Renal cortical epithelial cell (primary cell): Measurements from ENCODE around the gene ZNF135. TPM values are rescaled to one million over a fixed set of nuclear protein-coding genes. Genes with fewer than 3 reads are reported as not detected.

Experiments
- DNase-seq: peaks from one replicate; pipeline ENCODE4 v3.0.0-alpha.2; 2011; ENCODE audit warnings: low read depth
- total RNA-seq: library from RNA; depleted of rRNA; stranded (reverse); fragments of >200 nt; gene quantifications from 2 replicates; pipeline ENCODE4 v1.2.3, GENCODE V29; 2014

Gene ZNF135
- total RNA-seq: 2.3 and 7.7 TPM in 2 replicates

DNA sequence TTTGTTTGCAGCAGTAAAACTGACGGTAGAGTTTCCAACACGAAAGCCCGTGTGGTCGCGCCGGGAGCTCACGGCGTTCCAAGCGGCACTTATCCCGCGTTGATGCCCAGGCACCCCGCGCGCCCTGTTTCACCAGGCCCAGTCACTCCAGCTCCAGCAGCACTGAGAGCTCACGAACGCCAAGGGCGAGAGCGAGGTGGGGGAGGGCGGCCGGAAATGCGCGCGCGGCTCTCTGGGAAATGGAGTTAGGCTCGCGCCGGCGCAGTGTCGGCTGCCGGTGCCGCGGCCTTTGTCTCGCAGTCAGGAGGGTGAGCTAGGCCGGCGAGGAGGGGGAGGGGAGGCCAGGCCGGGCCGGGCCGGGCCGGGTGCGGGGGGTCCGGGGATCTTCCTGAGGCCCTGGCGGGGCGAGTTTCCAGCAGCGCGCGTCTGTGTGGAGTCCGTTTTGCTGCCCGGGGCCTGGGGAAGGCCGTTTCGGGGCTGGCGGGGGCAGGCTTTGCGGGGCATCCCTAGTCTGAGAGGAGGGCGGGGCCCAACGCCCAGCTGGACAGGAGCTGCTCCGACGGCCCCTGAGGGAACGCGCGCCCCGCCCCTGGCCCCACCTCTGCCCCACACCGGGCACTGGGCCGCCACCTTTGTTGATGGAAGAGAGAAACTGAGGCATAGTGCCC lies at the start of gene ZNF135:
TSS of gene ZNF135 (plus strand) at position 280 of the 668 bp plus-strand sequence. CDS start 721 bp downstream, outside the sequence.
- DNase-seq: peak; percentile 36

DNA sequence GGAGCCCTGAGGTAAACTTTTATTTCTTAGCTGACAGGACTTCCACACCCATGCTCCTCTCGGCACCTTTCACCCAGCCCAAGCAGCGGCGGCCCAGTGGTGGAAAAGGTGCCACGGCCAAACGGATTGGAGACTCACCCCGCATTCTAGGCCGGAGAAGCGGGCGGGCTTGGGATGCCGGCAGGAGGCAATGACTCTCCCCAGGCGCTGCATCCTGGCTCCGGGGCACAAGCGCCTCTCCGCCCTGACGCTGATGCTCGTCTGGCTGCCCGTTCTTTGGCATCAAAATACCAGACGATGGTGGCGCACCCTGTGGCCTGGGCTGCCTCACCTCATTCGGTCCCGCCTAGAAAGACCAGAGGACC lies 49.8 kb upstream of the ZNF135 start:
- no peak for DNase-seq

DNA sequence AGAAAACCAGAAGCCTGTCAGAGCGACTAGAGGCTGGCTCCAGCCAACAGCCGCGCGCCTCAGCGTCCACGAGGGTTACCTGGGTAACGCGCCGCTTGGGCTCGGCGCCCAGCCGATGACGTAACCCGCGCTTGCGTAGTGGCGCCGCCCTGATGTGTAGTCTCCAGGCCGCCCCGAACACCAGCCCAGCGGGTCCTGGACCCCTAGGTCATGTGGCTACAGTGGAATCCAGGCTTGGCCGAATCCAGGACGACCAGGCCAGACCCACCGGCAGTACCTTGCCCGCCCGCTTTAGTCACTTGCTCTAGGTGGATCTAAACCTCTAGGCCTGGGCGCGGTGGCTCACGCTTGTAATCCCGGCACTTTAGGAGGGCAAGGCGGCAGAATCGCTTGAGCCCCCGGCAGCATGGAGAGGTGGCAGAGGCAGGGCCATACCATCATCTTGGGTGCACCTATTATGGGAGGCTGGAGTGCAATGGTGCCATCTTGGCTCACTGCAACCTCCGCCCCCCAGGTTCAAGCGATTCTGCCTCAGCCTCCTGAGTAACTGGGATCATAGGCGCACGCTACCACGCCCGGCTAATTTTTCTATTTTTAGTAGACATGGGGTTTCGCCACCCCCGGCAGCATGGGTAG lies 49.3 kb upstream of the ZNF135 start:
- peak; percentile 54 for DNase-seq

DNA sequence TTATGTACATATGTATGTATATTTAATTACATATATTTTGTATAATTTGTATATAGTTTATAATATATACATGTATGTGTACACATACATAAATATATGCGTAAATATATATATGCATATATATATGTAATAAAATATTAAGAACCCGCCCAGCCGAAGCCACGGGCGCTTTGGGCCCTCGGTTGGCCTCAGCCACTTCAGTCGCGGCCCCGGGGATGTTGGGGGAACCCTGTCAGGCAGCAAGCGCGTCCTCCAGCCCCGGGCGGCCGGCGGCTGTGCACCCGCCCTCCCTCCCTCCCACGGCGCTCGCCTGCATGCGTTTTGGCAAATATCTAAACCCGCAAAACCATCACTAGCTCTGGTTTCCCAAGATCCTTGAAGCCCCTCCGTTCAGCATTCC lies 48.6 kb upstream of the ZNF135 start:
- DNase-seq: no peak

DNA sequence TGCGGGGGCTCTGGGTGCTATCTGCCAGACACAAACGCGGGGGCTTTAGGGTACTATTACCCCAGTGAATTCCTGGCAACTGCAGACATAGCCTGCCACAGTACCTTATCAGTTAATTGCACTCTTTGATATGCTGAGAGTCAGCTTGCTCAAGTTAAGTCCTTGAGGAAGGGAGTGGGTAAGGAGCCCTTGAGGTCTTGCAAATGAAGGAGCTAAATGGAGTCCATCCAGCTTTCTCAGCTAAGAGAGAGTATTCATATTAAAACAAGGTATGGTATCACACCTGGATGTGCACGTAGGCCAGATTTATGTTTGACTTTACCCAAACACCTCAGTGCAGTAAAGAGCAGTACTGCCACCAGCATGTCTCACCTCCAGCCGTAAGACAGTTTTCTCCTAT lies 44.9 kb upstream of the ZNF135 start:
- no peak for DNase-seq

DNA sequence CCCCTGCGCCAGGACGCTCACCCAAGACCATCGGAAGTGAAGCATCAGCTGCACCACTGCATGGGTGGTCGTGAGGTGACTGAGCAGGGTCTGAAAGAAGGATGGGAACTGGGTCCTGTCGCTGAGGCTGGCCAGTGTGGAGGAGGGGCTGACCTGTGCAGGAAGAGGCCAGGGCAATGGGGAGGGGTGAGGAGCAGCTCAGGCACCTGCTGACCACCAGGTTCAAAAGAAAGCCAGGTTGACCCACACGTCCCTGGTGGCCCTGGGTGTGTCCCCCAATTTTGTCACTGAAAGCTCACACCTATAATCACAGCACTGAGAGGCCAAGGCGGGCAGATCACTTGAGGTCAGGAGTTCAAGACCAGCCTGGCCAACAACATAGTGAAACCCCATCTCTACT lies 39.0 kb upstream of the ZNF135 start:
- DNase-seq: no peak

DNA sequence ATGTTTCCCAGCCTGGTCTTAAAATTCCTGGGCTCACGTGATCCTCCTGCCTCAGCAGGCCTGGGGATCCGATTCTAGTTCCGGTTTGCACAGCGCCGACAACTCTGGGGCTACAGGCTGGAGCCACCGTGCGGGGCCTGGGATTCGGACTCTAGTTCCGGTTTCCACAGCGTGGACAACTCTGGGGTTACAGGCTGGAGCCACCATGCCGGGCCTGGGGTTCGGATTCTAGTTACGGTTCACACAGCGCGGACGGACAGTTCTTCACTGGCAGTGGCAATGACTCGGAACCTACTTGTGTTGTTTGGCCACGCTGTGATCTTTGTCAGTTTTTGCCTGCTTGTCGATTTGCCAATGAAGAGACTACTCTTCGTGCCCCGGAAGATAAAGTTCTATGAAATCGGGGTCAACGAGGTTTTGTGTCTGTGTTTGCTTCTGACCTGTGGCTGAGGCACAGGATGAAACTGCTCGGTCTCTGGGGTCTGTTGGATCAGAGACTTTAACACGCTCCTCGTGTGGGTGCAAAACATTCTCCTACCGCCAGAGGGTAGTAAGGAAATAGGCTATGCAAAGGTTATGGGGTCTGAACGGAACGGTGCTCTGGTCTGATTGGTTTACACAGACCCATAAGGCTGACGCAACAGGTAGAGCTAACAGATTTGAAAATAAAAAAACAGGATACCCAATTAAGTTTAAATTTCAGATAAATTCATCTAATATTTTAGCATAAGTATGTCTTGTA lies 37.4 kb upstream of the ZNF135 start:
- no peak for DNase-seq

DNA sequence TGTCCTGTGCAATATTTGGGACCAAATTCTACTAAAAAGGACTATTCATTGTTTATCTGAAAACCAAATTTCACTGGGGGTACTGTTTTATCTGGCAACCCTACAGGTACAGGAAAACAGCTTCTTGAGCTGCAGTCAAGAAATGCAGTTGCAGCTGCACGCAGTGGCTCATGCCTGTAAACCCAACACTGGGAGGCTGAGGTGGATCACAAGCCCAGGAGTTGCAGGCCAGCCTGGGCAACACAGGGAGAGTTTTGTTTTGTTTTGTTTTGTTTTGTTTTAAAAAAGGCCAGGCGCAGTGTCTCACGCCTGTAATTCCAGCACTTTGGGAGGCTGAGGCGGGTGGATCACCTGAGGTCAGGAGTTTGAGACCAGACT lies 36.8 kb upstream of the ZNF135 start:
- DNase-seq: no peak

DNA sequence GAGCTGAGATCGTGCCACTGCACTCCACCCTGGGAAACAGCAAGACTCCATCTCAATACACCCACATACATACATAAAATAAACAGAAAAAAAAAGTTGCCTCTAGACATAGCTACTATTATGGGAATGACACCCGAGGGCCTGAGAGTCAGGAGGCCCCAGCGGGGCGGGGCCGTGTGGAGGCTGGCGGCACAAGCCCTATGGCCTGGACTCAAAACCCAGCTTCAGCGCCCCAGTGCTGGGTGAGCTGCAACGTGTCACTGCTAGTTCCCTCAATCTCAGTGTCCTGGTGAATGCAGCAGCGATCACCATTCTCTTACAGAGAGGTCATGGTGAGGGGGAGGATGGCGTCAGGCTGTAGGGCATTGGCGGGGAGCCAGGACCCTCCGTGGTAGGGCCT lies 34.4 kb upstream of the ZNF135 start:
- no peak for DNase-seq

DNA sequence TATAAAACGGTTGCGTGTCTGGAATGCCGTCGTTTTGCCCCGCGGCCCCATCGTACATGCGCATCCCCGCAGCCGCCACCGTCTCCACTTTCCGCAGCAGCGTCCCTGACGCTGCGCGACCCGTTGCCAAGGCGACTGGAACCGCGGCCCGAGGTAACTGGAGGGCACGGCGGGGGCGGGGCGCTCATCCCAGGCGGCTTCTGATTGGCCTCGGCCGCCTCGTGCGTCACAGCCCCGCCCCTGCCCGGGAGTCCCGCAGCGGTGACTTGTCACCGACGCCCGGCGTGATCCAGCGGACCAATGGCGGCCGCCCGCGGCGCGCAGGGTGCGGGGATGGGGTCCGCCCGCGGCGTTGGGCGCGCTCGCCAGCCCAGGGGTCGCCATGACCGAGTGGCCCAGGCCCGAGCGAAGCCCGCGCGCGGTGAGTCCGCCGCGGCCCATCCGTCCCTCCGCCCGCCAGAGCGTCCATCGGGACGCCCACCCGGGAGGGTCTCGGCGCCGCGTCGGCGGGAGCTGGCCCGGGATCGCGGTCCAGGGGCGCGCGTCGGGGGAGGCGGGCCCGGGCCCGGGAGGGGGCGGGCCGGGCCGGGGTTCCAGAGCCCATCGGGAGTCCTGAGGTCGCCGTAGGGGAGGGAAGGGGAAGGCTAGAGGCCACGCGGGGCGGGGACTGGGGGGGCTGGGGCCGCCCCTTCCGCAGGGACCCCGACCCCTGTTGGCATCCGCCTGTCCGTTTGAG lies 25.2 kb upstream of the ZNF135 start, which contains the start of gene ZSCAN1:
TSS of gene ZSCAN1 (plus strand) at position 285 of the 736 bp plus-strand sequence. CDS start 3,812 bp downstream, outside the sequence.
- no peak for DNase-seq

DNA sequence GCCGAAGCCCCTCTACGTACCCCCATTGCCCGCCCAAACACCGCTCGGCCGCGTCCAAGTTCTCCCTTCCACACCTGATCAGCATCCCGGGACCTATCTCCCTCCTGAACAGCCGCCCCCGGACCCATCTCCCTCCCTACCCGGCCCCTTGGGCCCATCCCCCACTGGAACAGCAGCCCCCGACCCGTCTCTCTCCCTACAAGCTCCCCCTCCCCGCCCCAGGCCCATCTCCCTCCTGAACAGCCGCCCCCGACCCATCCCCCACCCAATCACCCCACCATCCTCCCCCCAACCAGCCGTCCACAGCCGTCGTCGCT lies 24.6 kb upstream of the ZNF135 start:
- DNase-seq: no peak

DNA sequence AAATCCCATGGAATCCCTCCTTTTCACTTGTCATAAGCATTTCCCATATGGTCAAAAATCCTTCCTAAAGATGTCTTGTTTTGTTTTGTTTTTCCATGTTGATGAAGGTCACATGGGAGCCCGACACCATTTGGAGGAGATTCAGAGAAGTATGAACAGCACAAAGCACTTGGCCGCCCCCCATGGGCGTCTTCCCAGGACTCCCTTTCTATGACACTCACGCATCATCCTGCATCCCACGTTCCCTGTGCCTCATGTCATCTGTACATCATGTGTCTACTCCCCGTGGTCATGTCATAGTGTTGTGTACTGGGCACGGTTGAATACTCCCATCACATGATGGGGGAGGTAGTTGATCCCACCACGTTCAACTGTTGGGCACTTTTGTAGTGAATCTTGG lies 23.2 kb upstream of the ZNF135 start:
- no peak for DNase-seq

DNA sequence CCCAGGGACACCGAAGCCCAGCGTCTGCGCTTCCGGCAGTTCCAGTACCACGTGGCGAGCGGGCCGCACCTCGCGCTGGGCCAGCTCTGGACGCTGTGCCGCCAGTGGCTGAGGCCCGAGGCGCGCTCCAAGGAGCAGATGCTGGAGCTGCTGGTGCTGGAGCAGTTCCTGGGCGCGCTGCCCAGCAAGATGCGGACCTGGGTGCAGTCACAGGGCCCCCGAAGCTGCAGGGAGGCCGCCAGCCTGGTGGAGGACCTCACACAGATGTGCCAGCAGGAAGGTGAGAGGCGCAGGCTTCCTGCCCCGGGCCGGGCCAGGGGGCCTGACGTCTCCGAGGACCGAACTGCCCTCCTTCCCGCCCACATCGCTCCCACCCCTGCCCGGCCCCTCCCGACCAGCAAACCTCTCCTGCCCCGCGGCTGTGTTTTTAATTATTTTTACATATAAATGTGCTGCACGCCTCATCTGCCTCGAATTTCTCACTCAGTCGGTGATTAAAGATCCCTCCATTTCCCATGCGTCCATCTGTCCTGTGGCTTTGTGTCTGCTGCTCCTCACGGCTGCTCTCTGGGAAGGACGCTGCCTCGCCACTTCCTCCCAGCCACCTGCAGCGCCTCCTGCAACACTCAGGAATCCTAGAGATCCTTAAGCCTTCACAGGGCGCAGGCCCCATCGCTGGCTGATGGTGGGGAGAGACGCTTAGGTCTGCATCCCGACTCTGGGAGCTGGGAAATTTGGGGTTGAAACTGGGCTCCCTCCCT lies 21.0 kb upstream of the ZNF135 start:
- DNase-seq: no peak

DNA sequence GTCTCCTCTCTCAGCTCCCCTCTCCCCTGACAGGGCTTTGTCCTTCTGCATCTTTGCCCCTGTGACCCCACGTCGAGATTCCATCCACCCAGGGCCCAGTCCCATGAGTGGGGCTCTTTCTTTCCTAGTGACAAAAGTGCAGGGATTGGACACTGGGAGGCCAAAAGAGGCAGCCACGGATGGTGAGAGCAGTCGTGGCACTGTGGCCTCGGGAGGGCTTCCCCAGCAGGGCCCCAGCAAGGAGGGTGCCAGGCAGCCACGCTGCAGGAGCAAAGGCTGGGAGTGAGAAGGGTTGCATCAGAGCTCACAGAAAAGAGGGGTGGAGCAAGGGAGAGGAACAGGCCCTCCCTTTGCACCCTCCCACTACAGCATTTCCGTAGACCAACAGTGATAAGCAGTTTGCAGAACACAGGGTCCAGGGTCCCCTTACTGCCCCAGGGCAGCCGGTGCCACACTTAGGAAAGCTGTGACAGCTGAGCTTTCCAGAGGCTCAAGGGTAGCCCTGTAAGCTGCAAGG lies 20.3 kb upstream of the ZNF135 start:
- DNase-seq: no peak

DNA sequence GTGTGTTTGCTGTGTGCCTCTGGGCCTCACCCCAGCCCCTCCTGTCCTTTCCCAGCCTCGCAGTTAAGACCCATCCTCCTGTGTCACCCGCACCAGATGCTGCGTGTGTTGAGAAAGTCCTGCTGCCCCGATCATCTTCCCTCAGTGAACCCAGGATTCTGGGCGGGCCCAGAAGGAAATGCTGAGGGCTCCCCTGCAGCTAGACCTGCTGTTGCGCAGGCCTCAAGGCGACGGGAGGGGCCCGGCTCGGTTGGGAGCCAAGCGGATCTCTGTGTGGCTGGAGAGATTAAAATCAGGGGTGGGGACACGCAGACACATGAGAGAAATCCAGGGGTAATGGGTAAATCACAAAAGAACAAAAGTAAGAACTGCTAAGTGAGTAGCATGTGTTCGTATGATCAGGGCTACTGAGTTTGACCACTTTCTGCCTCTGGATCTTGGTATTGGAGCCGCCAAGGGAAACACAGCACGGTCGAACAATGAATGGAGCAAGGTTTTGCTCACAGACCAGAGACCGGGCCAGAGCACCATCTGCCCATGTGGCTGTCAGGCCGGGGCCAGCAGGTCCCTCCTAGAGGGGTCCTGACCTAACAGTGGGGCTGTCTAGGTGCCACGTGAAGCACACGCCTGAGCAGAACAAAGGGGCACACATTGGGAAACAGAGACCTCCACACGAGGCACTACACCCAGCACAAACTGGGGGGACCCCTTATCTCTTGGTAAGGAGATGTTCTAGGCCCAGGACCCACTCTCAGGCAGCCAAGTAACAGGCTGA lies 18.1 kb upstream of the ZNF135 start:
- DNase-seq: no peak

DNA sequence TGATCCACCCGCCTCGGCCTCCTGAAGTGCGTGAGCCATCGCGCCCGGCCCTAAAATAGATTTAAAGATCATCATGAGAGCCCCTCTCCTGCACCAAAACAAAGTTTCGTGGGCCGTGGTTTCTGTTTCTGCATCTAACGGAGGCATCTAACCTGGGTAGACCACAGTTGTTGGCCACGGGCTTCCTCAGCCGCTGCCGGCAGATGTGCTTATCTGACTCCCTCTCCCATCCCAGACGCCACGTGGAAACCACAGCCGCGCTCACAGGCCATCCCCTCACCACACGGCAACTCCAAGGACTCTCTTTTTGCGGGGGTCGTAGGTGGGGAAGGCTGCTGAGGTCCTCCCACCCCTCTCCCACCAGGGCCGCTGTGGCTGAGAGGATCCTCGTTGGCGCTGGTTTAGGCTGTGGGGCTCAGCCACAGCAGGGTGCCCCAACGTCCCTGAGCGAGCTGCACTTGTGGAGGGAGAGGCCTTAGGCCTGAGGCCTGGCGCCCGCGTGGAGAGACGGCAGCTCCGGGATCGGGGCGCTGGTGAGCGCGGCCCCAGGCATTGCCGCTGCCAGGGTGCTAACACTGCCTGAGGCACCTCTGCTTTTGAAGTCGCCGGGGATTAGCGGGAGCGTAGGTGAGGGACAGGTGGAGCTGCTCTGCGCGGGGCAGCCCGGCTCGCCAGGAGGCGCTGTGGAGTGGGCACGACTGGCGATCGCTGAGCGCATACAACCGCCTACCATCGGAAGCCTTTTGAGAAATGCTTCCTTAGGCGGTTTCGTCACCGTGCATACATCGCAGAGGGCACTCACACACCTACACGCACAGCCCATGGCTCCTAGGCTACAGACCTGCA lies 16.4 kb upstream of the ZNF135 start:
- DNase-seq: no peak

DNA sequence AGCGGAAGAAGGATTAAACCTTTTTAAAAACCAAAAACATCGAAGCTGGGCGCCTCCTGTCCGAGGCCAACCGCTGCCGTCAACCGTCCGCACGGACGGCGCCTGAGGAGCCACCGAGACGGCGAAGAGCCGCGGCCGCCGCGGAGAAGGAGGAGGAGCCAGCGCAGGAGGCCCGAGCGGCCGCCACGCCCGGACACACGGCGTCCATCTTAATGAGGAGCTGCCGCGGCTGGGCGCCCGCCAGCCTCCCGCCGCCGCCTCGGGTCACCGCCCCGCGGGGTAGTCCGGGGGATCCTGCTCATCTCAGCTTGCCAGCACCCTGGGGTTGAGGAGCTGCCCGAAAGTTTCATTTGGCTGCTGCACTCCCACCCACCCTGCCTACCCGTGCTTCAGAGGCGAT lies 14.7 kb upstream of the ZNF135 start:
- no peak for DNase-seq

DNA sequence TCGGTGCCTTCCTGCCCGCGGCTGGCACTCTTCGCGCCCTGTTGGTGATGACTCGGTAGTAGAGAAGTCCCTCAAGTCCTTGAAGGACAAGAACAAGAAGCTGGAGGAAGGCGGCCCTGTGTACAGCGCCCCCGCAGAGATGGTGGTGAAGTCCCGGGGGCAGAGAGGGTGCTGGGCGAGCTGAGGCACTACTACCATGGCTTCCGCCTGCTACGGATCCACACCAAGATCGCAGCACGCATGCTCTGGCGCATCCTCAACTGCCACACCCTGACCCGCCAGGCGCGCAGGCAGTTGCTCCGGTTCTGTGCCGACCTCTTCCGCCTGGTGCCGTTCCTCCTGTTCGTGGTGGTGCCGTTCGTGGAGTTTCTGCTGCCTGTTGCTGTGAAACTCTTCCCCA lies 14.2 kb upstream of the ZNF135 start:
- no peak for DNase-seq

DNA sequence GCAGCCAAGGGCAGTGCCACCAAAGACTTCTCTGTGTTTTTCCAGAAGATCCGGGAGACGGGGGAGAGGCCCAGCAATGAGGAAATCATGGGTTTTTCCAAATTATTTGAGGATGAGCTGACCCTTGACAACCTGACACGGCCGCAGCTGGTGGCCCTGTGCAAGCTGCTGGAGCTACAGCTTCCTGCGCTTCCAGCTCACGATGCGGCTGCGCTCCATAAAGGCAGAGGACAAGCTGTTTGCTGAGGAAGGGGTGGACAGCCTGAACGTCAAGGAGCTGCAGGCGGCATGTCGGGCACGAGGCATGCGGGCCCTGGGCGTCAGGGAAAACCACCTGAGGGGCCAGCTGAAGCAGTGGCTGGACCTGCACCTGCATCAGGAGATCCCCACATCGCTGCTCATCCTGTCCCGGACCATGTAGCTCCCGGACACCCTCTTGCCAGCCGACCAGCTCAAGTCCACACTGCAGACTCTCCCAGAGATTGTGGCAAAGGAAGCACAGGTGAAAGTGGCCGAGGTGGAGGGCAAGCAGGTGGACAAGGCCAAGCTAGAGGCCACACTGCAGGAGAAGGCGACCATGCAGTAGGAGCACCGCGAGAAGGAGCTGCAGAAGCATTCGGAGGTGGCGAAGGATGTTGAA lies 13.6 kb upstream of the ZNF135 start:
- no peak for DNase-seq
